Adrenal gland (tissue), 5 donors: Measurements from ENCODE around the gene MEPCE.

Experiments
- POLR2A ChIP-seq, 2 donors: fragments of 450-650 bp; IDR thresholded peaks; one replicate each; pipeline ENCODE4 v1.6.1; 2017; ENCODE audit warnings: antibody characterized with exemption in 2 of 2, mild to moderate bottlenecking in 2 of 2, moderate library complexity in 1 of 2
- TF ChIP-seq, protein P1 (sequence below), 6 experiments: fragments of 450-650 bp in 4 of 6; fragments of 200-600 bp in 2 of 6; sonication (generic) in 1 of 6; IDR thresholded peaks; 1 replicate in 5 of 6; 2 replicates in 1 of 6; pipeline versions ENCODE4 v1.5.1 to v1.8.0; 2016 to 2021; ENCODE audit warnings: antibody characterized with exemption in 6 of 6, mild to moderate bottlenecking in 2 of 6, moderate library complexity in 1 of 6
- donor health status: DM: no; HTN: no; CAD: no.

DNA sequence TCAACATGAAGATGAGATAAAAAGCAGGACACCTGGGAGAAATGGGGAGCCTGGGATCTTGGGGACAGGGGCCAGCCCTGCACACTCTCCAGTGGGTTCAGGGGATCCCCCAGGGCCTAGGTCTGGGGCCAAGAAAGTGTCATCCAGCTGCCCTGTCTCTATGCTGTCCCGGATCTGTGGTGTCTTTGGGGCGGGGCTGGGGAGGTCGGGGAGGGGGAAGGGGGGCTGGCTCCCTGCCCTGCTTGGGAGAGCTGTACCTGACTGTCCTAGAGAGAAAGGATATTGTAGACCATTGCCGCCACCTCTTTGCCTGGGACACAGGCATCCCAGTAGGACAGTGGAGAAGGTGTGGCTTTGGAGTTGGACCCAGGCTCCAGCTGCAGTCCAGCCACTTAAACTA lies 41.4 kb downstream of the MEPCE start:
- TF ChIP-seq, protein P1, sequence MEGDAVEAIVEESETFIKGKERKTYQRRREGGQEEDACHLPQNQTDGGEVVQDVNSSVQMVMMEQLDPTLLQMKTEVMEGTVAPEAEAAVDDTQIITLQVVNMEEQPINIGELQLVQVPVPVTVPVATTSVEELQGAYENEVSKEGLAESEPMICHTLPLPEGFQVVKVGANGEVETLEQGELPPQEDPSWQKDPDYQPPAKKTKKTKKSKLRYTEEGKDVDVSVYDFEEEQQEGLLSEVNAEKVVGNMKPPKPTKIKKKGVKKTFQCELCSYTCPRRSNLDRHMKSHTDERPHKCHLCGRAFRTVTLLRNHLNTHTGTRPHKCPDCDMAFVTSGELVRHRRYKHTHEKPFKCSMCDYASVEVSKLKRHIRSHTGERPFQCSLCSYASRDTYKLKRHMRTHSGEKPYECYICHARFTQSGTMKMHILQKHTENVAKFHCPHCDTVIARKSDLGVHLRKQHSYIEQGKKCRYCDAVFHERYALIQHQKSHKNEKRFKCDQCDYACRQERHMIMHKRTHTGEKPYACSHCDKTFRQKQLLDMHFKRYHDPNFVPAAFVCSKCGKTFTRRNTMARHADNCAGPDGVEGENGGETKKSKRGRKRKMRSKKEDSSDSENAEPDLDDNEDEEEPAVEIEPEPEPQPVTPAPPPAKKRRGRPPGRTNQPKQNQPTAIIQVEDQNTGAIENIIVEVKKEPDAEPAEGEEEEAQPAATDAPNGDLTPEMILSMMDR (IDR thresholded peaks at IDR 0.05) = no peak
- no peak for TF ChIP-seq POLR2A (IDR thresholded peaks at IDR 0.05)
